SK-N-SH treated with all-trans-retinoic acid at 6 μM for 48 hours (cell line): ENCODE results near the gene MYCBP2.
"Not testable (repeated sequence)": the region's sequence is repeated elsewhere in the genome, so short reads cannot be mapped to it uniquely, and the experiment has no call there.

Source experiments
- ATAC-seq: fragments of 200-7000 bp; cut with Tn5 transposase; 3 replicates; pipeline ENCODE4 v1.9.1; 2020; ENCODE audit warnings: mild to moderate bottlenecking, moderate library complexity
- ARNTL ChIP-seq: fragments of 450-650 bp; formaldehyde crosslinking; IDR thresholded peaks from 2 replicates; pipeline ENCODE4 v1.5.0; 2020; ENCODE audit warnings: low read depth, mild to moderate bottlenecking, moderate library complexity, borderline replicate concordance
- CREB5 ChIP-seq: fragments of 250-450 bp; sonication (Bioruptor Pico); IDR thresholded peaks from 2 replicates; pipeline ENCODE4 v1.5.1; 2020; ENCODE audit warnings: low read depth, mild to moderate bottlenecking, moderate library complexity
- CSDC2 ChIP-seq: fragments of 250-450 bp; sonication (Bioruptor Pico); IDR thresholded peaks from 2 replicates; pipeline ENCODE4 v1.5.0; 2020; ENCODE audit warnings: mild to moderate bottlenecking, moderate library complexity
- ESRRG ChIP-seq: fragments of 250-450 bp; sonication (Bioruptor Pico); IDR thresholded peaks from 2 replicates; pipeline ENCODE4 v1.6.1; 2021; ENCODE audit warnings: mild to moderate bottlenecking
- PATZ1 ChIP-seq: fragments of 250-450 bp; sonication (Bioruptor Pico); IDR thresholded peaks from 2 replicates; pipeline ENCODE4 v1.8.0; 2020; ENCODE audit warnings: mild to moderate bottlenecking, moderate library complexity, borderline replicate concordance
- POU6F1 ChIP-seq: fragments of 250-450 bp; sonication (Bioruptor Pico); IDR thresholded peaks from 2 replicates; pipeline ENCODE4 v1.8.0; 2021; ENCODE audit warnings: low read depth, mild to moderate bottlenecking, moderate library complexity, borderline replicate concordance
- PPARA ChIP-seq: fragments of 250-450 bp; sonication (Bioruptor Pico); IDR thresholded peaks from 2 replicates; pipeline ENCODE4 v1.5.0; 2020; ENCODE audit warnings: mild to moderate bottlenecking, borderline replicate concordance
- RARB ChIP-seq: fragments of 250-450 bp; sonication (Bioruptor Pico); IDR thresholded peaks from 2 replicates; pipeline ENCODE4 v1.8.0; 2021; ENCODE audit warnings: mild to moderate bottlenecking, moderate library complexity
- TCF4 ChIP-seq: fragments of 250-450 bp; sonication (Bioruptor Pico); IDR thresholded peaks from 2 replicates; pipeline ENCODE4 v1.8.0; 2021; ENCODE audit warnings: mild to moderate bottlenecking, moderate library complexity, borderline replicate concordance
- TOX ChIP-seq: fragments of 250-450 bp; sonication (Bioruptor Pico); IDR thresholded peaks from 2 replicates; pipeline ENCODE4 v1.8.0; 2021; ENCODE audit warnings: mild to moderate bottlenecking, moderate library complexity, borderline replicate concordance
- TSHZ2 ChIP-seq: fragments of 250-450 bp; sonication (Bioruptor Pico); IDR thresholded peaks from 2 replicates; pipeline ENCODE4 v1.5.0; 2020; ENCODE audit warnings: mild to moderate bottlenecking, moderate library complexity
- ZC3H10 ChIP-seq: fragments of 250-450 bp; sonication (Bioruptor Pico); IDR thresholded peaks from 2 replicates; pipeline ENCODE4 v1.5.1; 2021; ENCODE audit warnings: mild to moderate bottlenecking, moderate library complexity
- ZNF565 ChIP-seq: fragments of 450-650 bp; formaldehyde crosslinking; conservative IDR thresholded peaks from 2 replicates; pipeline ENCODE4 v1.5.0; 2020; ENCODE audit warnings: low read depth, mild to moderate bottlenecking, moderate library complexity
- TF ChIP-seq, protein P1 (sequence below): fragments of 250-450 bp; sonication (Bioruptor Pico); IDR thresholded peaks from 2 replicates; pipeline ENCODE4 v1.5.1; 2021; ENCODE audit warnings: mild to moderate bottlenecking, moderate library complexity

Gene MYCBP2

DNA sequence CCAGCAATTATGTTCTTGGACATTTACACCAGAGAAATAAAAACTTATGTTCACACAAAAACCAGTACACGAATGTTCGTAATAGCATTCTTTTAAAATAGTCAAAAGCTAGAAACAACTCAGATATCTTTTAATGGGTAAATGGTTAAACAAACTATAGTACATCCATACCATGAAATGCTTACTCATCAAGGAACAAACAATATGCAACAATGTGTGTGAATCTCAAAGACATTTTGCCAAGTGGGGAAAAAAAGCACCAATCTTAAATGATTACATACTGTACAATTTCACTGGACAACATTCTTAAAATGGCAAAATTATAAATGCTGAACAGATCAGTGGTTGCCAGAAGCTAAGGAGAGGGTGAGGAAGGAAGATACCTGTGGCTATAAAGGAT lies 36.6 kb downstream of the MYCBP2 start:
- TF ChIP-seq ESRRG (CRISPR knock-in tag): no peak
- TF ChIP-seq TCF4 (CRISPR knock-in tag): no peak
- no peak for TF ChIP-seq ZNF565
- no peak for TF ChIP-seq ZC3H10
- no peak for TF ChIP-seq PATZ1 (CRISPR knock-in tag)
- TF ChIP-seq CREB5 (CRISPR knock-in tag): no peak
- TF ChIP-seq, protein P1, sequence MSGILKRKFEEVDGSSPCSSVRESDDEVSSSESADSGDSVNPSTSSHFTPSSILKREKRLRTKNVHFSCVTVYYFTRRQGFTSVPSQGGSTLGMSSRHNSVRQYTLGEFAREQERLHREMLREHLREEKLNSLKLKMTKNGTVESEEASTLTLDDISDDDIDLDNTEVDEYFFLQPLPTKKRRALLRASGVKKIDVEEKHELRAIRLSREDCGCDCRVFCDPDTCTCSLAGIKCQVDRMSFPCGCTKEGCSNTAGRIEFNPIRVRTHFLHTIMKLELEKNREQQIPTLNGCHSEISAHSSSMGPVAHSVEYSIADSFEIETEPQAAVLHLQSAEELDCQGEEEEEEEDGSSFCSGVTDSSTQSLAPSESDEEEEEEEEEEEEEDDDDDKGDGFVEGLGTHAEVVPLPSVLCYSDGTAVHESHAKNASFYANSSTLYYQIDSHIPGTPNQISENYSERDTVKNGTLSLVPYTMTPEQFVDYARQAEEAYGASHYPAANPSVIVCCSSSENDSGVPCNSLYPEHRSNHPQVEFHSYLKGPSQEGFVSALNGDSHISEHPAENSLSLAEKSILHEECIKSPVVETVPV (CRISPR knock-in tag): no peak
- TF ChIP-seq POU6F1 (CRISPR knock-in tag): no peak
- TF ChIP-seq TSHZ2 (CRISPR knock-in tag): no peak
- no peak for ATAC-seq

GRCh38 chr13:77289851-77290250 lies 37.0 kb downstream of the MYCBP2 start:
- TF ChIP-seq RARB (CRISPR knock-in tag): no peak
- TF ChIP-seq TSHZ2 (CRISPR knock-in tag): no peak
- no peak for TF ChIP-seq POU6F1 (CRISPR knock-in tag)
- no peak for TF ChIP-seq PATZ1 (CRISPR knock-in tag)
- no peak for TF ChIP-seq CSDC2
- TF ChIP-seq TOX (CRISPR knock-in tag): no peak
- no peak for TF ChIP-seq ARNTL
- no peak for TF ChIP-seq TCF4 (CRISPR knock-in tag)
- no peak for TF ChIP-seq PPARA

GRCh38 chr13:77285632-77286031 lies 41.3 kb downstream of the MYCBP2 start:
- ATAC-seq: not testable (repeated sequence)

More at GRCh38 chr13:77289851-77290250, 37.0 kb downstream of the MYCBP2 start:
- no peak for ATAC-seq
